Mesendoderm (in vitro differentiated cells): ENCODE data around the gene PITX2.

Source experiments
- DNase-seq: peaks from one replicate; pipeline ENCODE4 v3.0.0; 2013
- H2AK5ac ChIP-seq: 2 replicates; pipeline ENCODE4 v1.6.1; 2013; ENCODE audit warnings: low read length, inconsistent platforms
- H2BK120ac ChIP-seq: 2 replicates; pipeline ENCODE4 v1.6.1; 2013; ENCODE audit warnings: low read depth, mild to moderate bottlenecking, low read length, moderate library complexity, mixed read lengths
- H2BK15ac ChIP-seq: replicated peaks from 2 replicates; pipeline ENCODE4 v1.6.1; 2013; ENCODE audit warnings: low read depth, mild to moderate bottlenecking, moderate library complexity
- H2BK5ac ChIP-seq: 2 replicates; pipeline ENCODE4 v1.6.1; 2013; ENCODE audit warnings: low read length, inconsistent platforms
- H3K18ac ChIP-seq: 2 replicates; pipeline ENCODE4 v1.6.1; 2013; ENCODE audit warnings: mild to moderate bottlenecking, low read length, mixed read lengths
- H3K23ac ChIP-seq: one replicate; pipeline ENCODE4 v1.6.1; 2013; ENCODE audit warnings: low read length
- H3K27ac ChIP-seq: 2 replicates; pipeline ENCODE4 v1.5.1; 2013; ENCODE audit warnings: low read depth, mild to moderate bottlenecking, inconsistent platforms, low read length, moderate library complexity
- H3K27me3 ChIP-seq: 2 replicates; pipeline ENCODE4 v1.6.1; 2013; ENCODE audit warnings: low read length, control low read depth, mild to moderate bottlenecking, inconsistent platforms; ENCODE audit not compliant: insufficient read depth, poor library complexity
- H3K36me3 ChIP-seq: 2 replicates; pipeline ENCODE4 v1.6.1; 2013; ENCODE audit warnings: low read length, inconsistent platforms; ENCODE audit not compliant: control insufficient read depth, insufficient read depth
- H3K4ac ChIP-seq: one replicate; pipeline ENCODE4 v1.6.1; 2013; ENCODE audit warnings: low read depth, mild to moderate bottlenecking, low read length, moderate library complexity
- H3K4me1 ChIP-seq: 2 replicates; pipeline ENCODE4 v1.6.1; 2013; ENCODE audit warnings: low read depth, low read length, inconsistent platforms; ENCODE audit not compliant: control insufficient read depth
- H3K4me2 ChIP-seq: 2 replicates; pipeline ENCODE4 v1.6.1; 2013; ENCODE audit warnings: low read length
- H3K4me3 ChIP-seq: 2 replicates; pipeline ENCODE4 v1.5.1; 2013; ENCODE audit warnings: mild to moderate bottlenecking, low read length
- H3K56ac ChIP-seq: one replicate; pipeline ENCODE4 v1.6.1; 2013; ENCODE audit warnings: low read length
- H3K79me1 ChIP-seq: 2 replicates; pipeline ENCODE4 v1.6.1; 2013; ENCODE audit warnings: low read length, inconsistent platforms
- H3K79me2 ChIP-seq: 2 replicates; pipeline ENCODE4 v1.6.1; 2013; ENCODE audit warnings: mild to moderate bottlenecking, low read length; ENCODE audit not compliant: control insufficient read depth, insufficient read depth
- H3K9ac ChIP-seq: 2 replicates; pipeline ENCODE4 v1.6.1; 2013; ENCODE audit warnings: low read length, inconsistent platforms
- H4K5ac ChIP-seq: one replicate; pipeline ENCODE4 v1.6.1; 2013; ENCODE audit warnings: low read length
- H4K8ac ChIP-seq: one replicate; pipeline ENCODE4 v1.6.1; 2013; ENCODE audit warnings: low read depth, mild to moderate bottlenecking, control low read depth, low read length, moderate library complexity
- WGBS: extraction: QIAGEN DNeasy Blood & Tissue Kit; methylation state at CpG from one replicate; pipeline ENCODE4 v1.1.7; 2013; ENCODE audit warnings: low lambda C conversion rate, missing lambda C conversion rate; ENCODE audit not compliant: insufficient coverage; ENCODE audit errors: extremely low coverage; 5-methylcytosine and 5-hydroxymethylcytosine counted together

The PITX2 gene

DNA sequence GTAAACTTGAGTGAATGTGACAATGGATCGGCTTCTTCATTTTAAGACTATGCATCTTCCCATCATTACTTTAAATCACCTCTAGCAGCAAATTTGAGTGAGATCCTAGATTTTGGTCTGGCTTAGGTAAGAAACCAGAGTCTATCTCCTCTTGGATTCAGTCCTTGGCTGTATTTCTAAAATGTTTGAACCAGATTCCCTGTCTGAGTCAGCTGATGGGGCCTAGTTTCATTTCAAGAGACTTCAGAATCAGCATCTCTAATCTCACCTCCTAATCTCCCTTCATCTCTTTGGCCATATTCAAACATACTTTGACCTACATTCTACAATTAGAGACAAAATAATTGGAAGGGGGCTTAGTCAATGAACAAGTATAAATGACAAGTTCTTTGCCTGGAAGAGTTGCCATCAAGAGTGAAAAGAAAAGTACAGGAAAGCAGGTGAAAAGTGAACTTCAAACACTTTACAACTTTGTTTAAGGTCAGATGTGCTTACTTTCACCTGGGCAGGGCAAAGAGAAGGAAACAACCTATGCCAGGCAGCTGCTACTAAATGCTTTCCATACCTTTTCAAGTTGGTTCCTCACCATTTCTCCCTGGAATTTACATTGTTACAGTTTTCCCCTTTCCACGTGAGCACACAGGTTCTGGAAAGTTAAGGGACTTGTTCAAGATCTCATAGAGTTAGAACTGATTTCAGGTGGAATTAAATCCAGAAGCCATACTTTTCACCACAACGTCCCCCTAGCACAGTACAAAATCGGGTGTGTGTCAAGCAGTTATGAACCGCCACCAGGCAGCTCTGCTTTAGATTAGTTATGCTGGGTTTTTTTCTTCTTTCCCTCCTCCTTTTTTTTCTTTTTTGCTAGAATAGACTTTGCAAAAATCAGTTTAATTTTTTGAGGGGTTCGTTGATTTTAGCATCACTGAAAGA, 30.7 kb upstream of the PITX2 start:
- Histone ChIP-seq H2BK120ac (no peak overlapping the region), H3K4me3 (no peak overlapping the region), H2BK5ac (no peak overlapping the region), H3K36me3 (no peaks in the 10 kb centered on the region), H2BK15ac (no peak overlapping the region), H4K5ac (no peak overlapping the region), H3K27ac (no peak overlapping the region), H2AK5ac (no peak overlapping the region), H3K56ac (no peak overlapping the region), H3K9ac (no peak overlapping the region), H3K79me1 (no peaks in the 10 kb centered on the region), H3K79me2 (no peaks in the 10 kb centered on the region), H3K18ac (no peak overlapping the region), H3K23ac (no peak overlapping the region), H3K4me2 (no peak overlapping the region), H3K4ac (no peak overlapping the region), H4K8ac (no peak overlapping the region), H3K4me1 (no peaks in the 10 kb centered on the region), H3K27me3 (no peaks in the 10 kb centered on the region)
- no peak for DNase-seq
- no CpG with 5 or more reads among the region's 6 CpGs for WGBS

DNA sequence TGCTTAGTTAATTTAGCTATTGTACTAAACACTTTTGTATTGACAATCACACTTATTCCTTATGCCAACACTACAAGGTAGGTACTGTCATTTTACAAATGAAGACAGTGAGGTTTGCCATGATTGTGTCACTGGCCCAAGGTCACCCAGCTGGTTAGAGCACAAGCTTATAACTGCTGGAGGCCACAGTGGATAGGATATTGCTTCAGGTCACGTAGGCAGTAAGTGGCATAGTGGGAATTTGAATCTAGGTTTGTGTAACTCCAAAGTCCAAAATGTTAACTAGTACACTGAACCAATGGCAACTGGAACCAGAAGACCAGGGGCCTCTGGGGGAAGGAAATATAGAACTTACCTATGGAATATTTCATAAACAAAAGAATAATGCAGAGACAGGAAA, 21.1 kb upstream of the PITX2 start:
- no peaks in the 10 kb centered on the region for H3K36me3 ChIP-seq
- H2BK120ac ChIP-seq: no peak overlapping the region

GRCh38 chr4:110643096-110643495, 20.2 kb upstream of the PITX2 start:
- Histone ChIP-seq H3K36me3 (no peaks in the 10 kb centered on the region), H3K23ac (no peak overlapping the region), H2AK5ac (no peak overlapping the region), H3K4ac (no peak overlapping the region), H3K9ac (no peak overlapping the region), H2BK15ac (no peak overlapping the region), H4K8ac (no peak overlapping the region), H3K79me2 (no peaks in the 10 kb centered on the region), H3K27ac (no peak overlapping the region), H3K4me3 (no peak overlapping the region), H3K4me2 (no peak overlapping the region), H3K79me1 (no peaks in the 10 kb centered on the region), H3K27me3 (peaks cover 21% of the 10 kb centered on the region), H3K56ac (no peak overlapping the region), H4K5ac (no peak overlapping the region), H3K18ac (no peak overlapping the region), H2BK120ac (no peak overlapping the region), H2BK5ac (no peak overlapping the region), H3K4me1 (peaks cover 9% of the 10 kb centered on the region)
- WGBS: no CpG with 5 or more reads among the region's 1 CpG
- DNase-seq: peak; percentile 7

More for the DNA sequence above, 21.1 kb upstream of the PITX2 start:
- peaks cover 12% of the 10 kb centered on the region for H3K27me3 ChIP-seq
- no peak overlapping the region for H4K5ac ChIP-seq
- H3K9ac ChIP-seq: no peak overlapping the region
- H2BK15ac ChIP-seq: no peak overlapping the region
- peaks cover 8% of the 10 kb centered on the region for H3K4me1 ChIP-seq
- no peak overlapping the region for H3K27ac ChIP-seq
- no peak overlapping the region for H3K4ac ChIP-seq
- H3K56ac ChIP-seq: no peak overlapping the region
- H3K4me2 ChIP-seq: no peak overlapping the region
- H3K79me1 ChIP-seq: no peaks in the 10 kb centered on the region
- no peak overlapping the region for H3K4me3 ChIP-seq
- H3K18ac ChIP-seq: no peak overlapping the region
- H4K8ac ChIP-seq: no peak overlapping the region
- no peak overlapping the region for H2AK5ac ChIP-seq
- no peaks in the 10 kb centered on the region for H3K79me2 ChIP-seq
- H3K23ac ChIP-seq: no peak overlapping the region
- H2BK5ac ChIP-seq: no peak overlapping the region
- no CpG with 5 or more reads among the region's 1 CpG for WGBS
- DNase-seq: no peak

GRCh38 chr4:110641218-110641617, 18.3 kb upstream of the PITX2 start:
- Histone ChIP-seq H3K27ac (no peak overlapping the region), H3K27me3 (peaks cover 23% of the 10 kb centered on the region), H2BK5ac (no peak overlapping the region), H3K36me3 (no peaks in the 10 kb centered on the region), H3K4ac (no peak overlapping the region), H2AK5ac (no peak overlapping the region), H3K56ac (peak overlapping the region; percentile 30), H3K4me2 (peak overlapping the region; percentile 70), H3K23ac (no peak overlapping the region), H3K4me1 (peaks cover 13% of the 10 kb centered on the region), H3K18ac (peak overlapping the region; percentile 18), H3K4me3 (no peak overlapping the region), H4K5ac (no peak overlapping the region), H3K79me2 (no peaks in the 10 kb centered on the region), H3K9ac (peak overlapping the region; percentile 19), H3K79me1 (no peaks in the 10 kb centered on the region), H4K8ac (no peak overlapping the region), H2BK15ac (no peak overlapping the region), H2BK120ac (no peak overlapping the region)
- peak; percentile 41 for DNase-seq
- WGBS: no CpG with 5 or more reads among the region's 18 CpGs

GRCh38 chr4:110640576-110640975, 17.7 kb upstream of the PITX2 start:
- no peak overlapping the region for H2BK15ac ChIP-seq
- H3K4me2 ChIP-seq: peak overlapping the region; percentile 19
- no peak overlapping the region for H4K8ac ChIP-seq
- no peak overlapping the region for H3K27ac ChIP-seq
- no peak overlapping the region for H2AK5ac ChIP-seq
- peaks cover 13% of the 10 kb centered on the region for H3K4me1 ChIP-seq
- no peak overlapping the region for H3K4ac ChIP-seq
- no peak overlapping the region for H3K23ac ChIP-seq
- no CpG with 5 or more reads among the region's 9 CpGs for WGBS
- peaks cover 23% of the 10 kb centered on the region for H3K27me3 ChIP-seq
- H3K79me1 ChIP-seq: no peaks in the 10 kb centered on the region
- no peak overlapping the region for H3K9ac ChIP-seq
- no peak overlapping the region for H3K18ac ChIP-seq
- no peak overlapping the region for H3K4me3 ChIP-seq
- H2BK120ac ChIP-seq: no peak overlapping the region
- H3K79me2 ChIP-seq: no peaks in the 10 kb centered on the region
- H3K56ac ChIP-seq: no peak overlapping the region
- H3K36me3 ChIP-seq: no peaks in the 10 kb centered on the region
- DNase-seq: peak; percentile 19
- no peak overlapping the region for H2BK5ac ChIP-seq
- no peak overlapping the region for H4K5ac ChIP-seq
